HG02973 (cell line): ENCODE measurements around the gene PANK2.
"Not testable (repeated sequence)": the region's sequence is repeated elsewhere in the genome, so short reads cannot be mapped to it uniquely, and the experiment has no call there.

Source experiments
- ATAC-seq: cut with Tn5 transposase; IDR thresholded peaks from one replicate; pipeline ENCODE4 v1.9.1; 2021; ENCODE audit warnings: moderate library complexity; ENCODE audit not compliant: unreplicated experiment

PANK2 gene

GRCh38 chr20:3888622-3889488 lies at the start of gene PANK2:
Gene PANK2, plus strand, starts transcription at chr20:3889387.
- ATAC-seq: peak; percentile 88

- not testable (repeated sequence) for ATAC-seq
These were observed 49.0 kb upstream of the PANK2 start for GRCh38 chr20:3840201-3840600.

GRCh38 chr20:3842348-3842930 lies 46.7 kb upstream of the PANK2 start:
- ATAC-seq: no peak

- ATAC-seq: no peak
These were observed 45.7 kb upstream of the PANK2 start for GRCh38 chr20:3843490-3843889.

GRCh38 chr20:3843990-3844619 lies 45.1 kb upstream of the PANK2 start:
- ATAC-seq: not testable (repeated sequence)

DNA sequence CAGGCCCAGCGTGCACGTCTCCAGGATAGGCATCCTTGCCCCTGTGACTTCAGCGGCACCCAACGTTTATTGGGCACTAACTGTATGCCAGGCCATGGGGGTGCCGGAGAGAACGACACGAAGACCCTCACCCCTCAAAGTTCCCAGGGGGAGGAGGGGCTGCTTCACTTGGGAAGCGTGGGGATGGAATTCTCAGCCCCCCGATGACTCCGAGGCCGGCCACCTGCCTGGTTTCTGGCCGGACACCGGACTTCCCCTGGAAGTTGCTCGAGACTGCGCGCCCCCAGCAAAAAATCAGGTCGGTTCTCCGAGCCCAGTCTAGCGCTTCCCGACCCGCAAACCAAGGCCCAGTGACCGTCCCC lies 42.8 kb upstream of the PANK2 start:
- no peak for ATAC-seq

DNA sequence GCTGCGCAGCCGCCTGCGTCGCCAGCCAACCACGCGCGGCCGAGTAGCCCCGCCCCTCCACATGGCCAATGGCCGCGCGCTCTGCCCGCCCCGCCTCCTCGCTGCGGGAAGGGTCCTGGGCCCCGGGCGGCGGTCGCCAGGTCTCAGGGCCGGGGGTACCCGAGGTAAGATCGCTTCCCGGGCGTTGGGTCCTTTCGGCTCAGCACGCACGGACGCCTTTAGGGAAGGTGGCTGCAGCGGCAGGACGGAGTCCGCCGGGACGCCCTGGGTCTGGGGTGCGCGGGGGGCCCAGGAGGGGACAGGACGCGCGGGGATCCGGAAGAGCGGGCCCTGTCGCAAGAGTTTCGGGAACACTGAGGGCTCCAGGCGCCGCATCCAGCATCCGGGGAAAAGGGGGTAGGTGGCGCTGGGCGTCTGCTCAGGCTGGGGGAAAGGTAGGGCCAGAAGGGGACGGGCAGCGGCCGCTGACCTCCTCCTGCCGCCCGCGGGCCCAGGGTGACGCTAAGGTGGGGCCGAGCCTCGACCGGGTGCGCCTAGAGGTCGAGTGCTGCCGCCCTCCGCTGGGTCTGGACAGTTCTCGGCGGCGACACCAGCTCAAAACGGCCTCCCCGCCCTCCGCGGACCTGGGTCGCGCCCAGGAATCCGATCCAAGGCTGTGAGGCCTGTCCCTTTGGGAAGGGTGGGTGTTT lies 42.3 kb upstream of the PANK2 start, which contains the start of gene MAVS:
MAVS (plus strand) TSS at position 95 of the 689 bp plus-strand sequence. CDS start 7,791 bp downstream, outside the sequence.
- peak; percentile 81 for ATAC-seq

DNA sequence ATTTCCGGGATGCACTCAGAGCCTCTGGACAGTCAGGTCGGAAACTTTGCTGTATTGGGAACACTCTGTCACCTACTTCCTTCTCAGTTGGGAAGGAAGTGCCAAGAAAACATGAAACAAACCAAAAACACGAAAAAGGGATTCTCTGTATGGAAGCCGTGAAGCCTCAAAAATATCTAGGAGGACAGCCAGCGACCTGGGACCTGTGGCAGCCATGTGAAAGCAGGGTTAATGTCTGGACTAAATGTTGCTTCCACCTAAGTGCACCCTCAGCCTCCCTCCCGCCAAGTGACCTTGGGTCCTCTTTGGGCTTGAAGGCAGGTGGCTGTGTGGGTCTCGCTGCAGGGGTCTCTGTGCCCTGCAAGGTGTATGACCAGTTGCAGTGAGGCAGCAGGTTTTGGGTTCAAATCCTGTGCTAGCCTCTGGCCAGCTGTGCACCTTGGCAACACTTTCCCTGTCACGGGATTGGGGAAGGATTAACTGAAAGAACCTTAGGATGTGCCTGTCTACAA lies 41.7 kb upstream of the PANK2 start:
- no peak for ATAC-seq

GRCh38 chr20:3848565-3848964 lies 40.6 kb upstream of the PANK2 start:
- ATAC-seq: no peak

DNA sequence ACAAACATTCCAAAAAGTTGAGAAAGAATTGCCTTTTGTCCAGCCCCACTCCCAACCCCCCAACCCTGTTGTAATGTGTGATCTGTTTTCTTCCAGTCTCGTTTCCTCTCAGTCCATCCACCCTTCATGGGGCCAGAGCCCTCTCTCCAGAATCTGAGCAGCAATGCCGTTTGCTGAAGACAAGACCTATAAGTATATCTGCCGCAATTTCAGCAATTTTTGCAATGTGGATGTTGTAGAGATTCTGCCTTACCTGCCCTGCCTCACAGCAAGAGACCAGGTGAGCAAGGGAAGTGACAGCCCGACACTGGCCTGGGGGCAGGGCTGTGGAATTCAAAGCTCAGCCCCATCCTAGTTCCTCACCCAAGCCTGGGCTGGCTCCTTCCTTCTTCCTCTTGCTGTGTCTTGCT lies 34.7 kb upstream of the PANK2 start:
- ATAC-seq: no peak

GRCh38 chr20:3857405-3857804 lies 31.8 kb upstream of the PANK2 start:
- no peak for ATAC-seq

DNA sequence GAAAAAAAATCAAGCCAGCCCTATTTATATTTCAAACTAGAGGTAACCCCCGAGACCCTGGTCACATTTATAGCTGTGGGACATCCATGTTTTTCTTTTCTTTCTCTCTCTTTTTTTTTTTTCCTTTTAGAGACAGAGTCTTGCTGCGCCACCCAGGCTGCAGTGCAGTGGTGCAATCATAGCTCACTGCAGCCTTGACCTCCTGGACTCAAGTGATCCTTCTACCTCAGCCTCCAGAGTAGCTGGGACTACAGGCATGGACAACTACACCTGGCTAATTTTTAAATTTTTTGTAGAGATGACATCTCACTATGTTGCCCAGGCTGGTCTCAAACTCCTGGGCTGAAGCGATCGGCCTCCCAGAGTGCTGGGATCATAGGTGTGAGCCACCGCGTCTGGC lies 30.5 kb upstream of the PANK2 start:
- ATAC-seq: no peak

DNA sequence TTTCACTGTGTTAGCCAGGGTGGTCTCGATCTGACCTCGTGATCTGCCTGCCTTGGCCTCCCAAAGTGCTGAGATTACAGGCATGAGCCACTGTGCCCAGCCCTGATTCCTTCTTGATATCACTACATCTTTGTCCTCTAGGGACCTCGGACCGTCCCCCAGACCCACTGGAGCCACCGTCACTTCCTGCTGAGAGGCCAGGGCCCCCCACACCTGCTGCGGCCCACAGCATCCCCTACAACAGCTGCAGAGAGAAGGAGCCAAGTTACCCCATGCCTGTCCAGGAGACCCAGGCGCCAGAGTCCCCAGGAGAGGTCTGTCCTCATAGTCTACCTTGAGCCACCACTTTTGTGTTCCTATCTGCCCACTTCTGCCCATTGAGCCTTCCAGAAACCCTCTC lies 28.0 kb upstream of the PANK2 start:
- ATAC-seq: no peak

- ATAC-seq: no peak
These were observed 26.9 kb upstream of the PANK2 start for GRCh38 chr20:3862333-3862732.

DNA sequence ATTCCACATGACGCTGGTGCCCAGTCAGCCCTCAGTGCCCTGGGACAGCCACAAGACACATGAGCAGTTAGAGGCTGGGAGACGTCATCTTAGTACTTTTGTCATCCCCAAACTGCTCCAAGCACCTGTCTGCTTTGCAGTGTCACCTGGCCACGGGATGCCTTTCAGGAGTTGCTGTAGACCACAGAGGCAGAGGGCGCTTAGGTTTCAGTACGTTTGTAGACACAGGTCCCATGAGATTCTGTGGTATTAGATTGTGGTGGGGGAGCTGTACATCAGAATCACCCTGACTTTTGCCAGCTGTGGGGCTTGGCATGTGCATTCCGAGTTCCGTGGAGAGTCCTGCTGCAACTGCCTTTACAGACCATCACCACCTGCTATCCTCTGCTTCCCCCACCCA lies 25.9 kb upstream of the PANK2 start:
- ATAC-seq: no peak

DNA sequence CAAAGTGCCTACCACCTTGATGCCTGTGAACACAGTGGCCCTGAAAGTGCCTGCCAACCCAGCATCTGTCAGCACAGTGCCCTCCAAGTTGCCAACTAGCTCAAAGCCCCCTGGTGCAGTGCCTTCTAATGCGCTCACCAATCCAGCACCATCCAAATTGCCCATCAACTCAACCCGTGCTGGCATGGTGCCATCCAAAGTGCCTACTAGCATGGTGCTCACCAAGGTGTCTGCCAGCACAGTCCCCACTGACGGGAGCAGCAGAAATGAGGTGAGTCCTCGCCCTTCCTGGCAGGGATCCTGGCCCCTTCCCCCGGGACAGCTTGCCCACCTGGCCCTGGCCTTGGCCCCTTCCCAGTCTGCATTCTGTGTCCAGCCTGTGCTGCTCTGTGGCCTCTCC lies 24.7 kb upstream of the PANK2 start:
- no peak for ATAC-seq

GRCh38 chr20:3865152-3865886 lies 23.9 kb upstream of the PANK2 start:
- no peak for ATAC-seq

GRCh38 chr20:3865887-3866407 lies 23.2 kb upstream of the PANK2 start:
- no peak for ATAC-seq

GRCh38 chr20:3866464-3866863 lies 22.7 kb upstream of the PANK2 start:
- no peak for ATAC-seq

- ATAC-seq: no peak
These were observed 21.4 kb upstream of the PANK2 start for GRCh38 chr20:3867802-3868201.
